ENCODE results near the gene ATG7.
"Not testable (repeated sequence)": the region's sequence is repeated elsewhere in the genome, so short reads cannot be mapped to it uniquely, and the experiment has no call there.

Gene ATG7

GRCh38 chr3:11245276-11245675 lies 26.9 kb upstream of the ATG7 start:
- Mint-ChIP-seq H3K9me3 (no peaks in the 10 kb centered on the region), H3K4me3 (no peak overlapping the region), H3K27ac (no peak overlapping the region), H3K27me3 (peaks cover 2 to 4% of the 10 kb centered on the region in 2 donors), H3K4me1 (peaks cover 4 to 6% of the 10 kb centered on the region in 2 donors), H3K36me3 (peaks cover 2 to 3% of the 10 kb centered on the region in 2 donors)
- ATAC-seq (replicated peaks) (no peak), DNase-seq (no peak)

- no peaks in the 10 kb centered on the region for H3K36me3 Mint-ChIP-seq
- DNase-seq (no peak), ATAC-seq (replicated peaks) (no peak)
- no peaks in the 10 kb centered on the region for H3K9me3 Mint-ChIP-seq
- peaks cover 4 to 9% of the 10 kb centered on the region in 2 donors for H3K27me3 Mint-ChIP-seq
- H3K27ac Mint-ChIP-seq: no peak overlapping the region
- no peak overlapping the region for H3K4me3 Mint-ChIP-seq
- H3K4me1 Mint-ChIP-seq: no peaks in the 10 kb centered on the region
Observed at GRCh38 chr3:11245827-11246662, 26.2 kb upstream of the ATG7 start.

GRCh38 chr3:11246663-11246970 lies 25.6 kb upstream of the ATG7 start:
- H3K4me1 Mint-ChIP-seq: no peaks in the 10 kb centered on the region
- ATAC-seq (replicated peaks) (no peak), DNase-seq (no peak)
- peaks cover 4 to 11% of the 10 kb centered on the region in 2 donors for H3K27me3 Mint-ChIP-seq
- H3K27ac Mint-ChIP-seq: no peak overlapping the region
- H3K4me3 Mint-ChIP-seq: no peak overlapping the region
- no peaks in the 10 kb centered on the region for H3K9me3 Mint-ChIP-seq
- no peaks in the 10 kb centered on the region for H3K36me3 Mint-ChIP-seq

GRCh38 chr3:11247362-11247761 lies 24.8 kb upstream of the ATG7 start:
- no peaks in the 10 kb centered on the region for H3K4me1 Mint-ChIP-seq
- no peak overlapping the region for H3K27ac Mint-ChIP-seq
- H3K27me3 Mint-ChIP-seq: peaks cover 8 to 11% of the 10 kb centered on the region in 2 donors
- ATAC-seq (replicated peaks): no peak
- no peak for DNase-seq
- H3K36me3 Mint-ChIP-seq: no peaks in the 10 kb centered on the region
- H3K4me3 Mint-ChIP-seq: no peak overlapping the region
- H3K9me3 Mint-ChIP-seq: no peaks in the 10 kb centered on the region

- no peaks in the 10 kb centered on the region for H3K4me1 Mint-ChIP-seq
- no peaks in the 10 kb centered on the region for H3K36me3 Mint-ChIP-seq
- DNase-seq (no peak), ATAC-seq (replicated peaks) (no peak)
- H3K4me3 Mint-ChIP-seq: no peak overlapping the region
- H3K27me3 Mint-ChIP-seq: peaks cover 14 to 21% of the 10 kb centered on the region in 2 donors
- H3K27ac Mint-ChIP-seq: no peak overlapping the region
- no peaks in the 10 kb centered on the region for H3K9me3 Mint-ChIP-seq
Observed at GRCh38 chr3:11248596-11248995, 23.6 kb upstream of the ATG7 start.

- no peak overlapping the region for H3K27ac Mint-ChIP-seq
- ATAC-seq (replicated peaks) (no peak), DNase-seq (no peak)
Observed at GRCh38 chr3:11250902-11251806, 21.0 kb upstream of the ATG7 start.

GRCh38 chr3:11251807-11252176 lies 20.4 kb upstream of the ATG7 start:
- H3K4me3 Mint-ChIP-seq: no peak overlapping the region
- ATAC-seq (replicated peaks) (no peak), DNase-seq (no peak)
- H3K36me3 Mint-ChIP-seq: no peaks in the 10 kb centered on the region
- no peaks in the 10 kb centered on the region for H3K9me3 Mint-ChIP-seq
- peaks cover 26 to 43% of the 10 kb centered on the region in 2 donors for H3K27me3 Mint-ChIP-seq
- no peak overlapping the region for H3K27ac Mint-ChIP-seq
- no peaks in the 10 kb centered on the region for H3K4me1 Mint-ChIP-seq

More at GRCh38 chr3:11250902-11251806, 21.0 kb upstream of the ATG7 start:
- Mint-ChIP-seq H3K36me3 (no peaks in the 10 kb centered on the region), H3K9me3 (no peaks in the 10 kb centered on the region), H3K27me3 (peaks cover 25 to 42% of the 10 kb centered on the region in 2 donors), H3K4me3 (no peak overlapping the region), H3K4me1 (no peaks in the 10 kb centered on the region)

- Mint-ChIP-seq H3K4me3 (no peak overlapping the region), H3K36me3 (no peaks in the 10 kb centered on the region), H3K27me3 (peaks cover 34 to 53% of the 10 kb centered on the region in 2 donors), H3K27ac (no peak overlapping the region), H3K9me3 (no peaks in the 10 kb centered on the region), H3K4me1 (no peaks in the 10 kb centered on the region)
- no peak for ATAC-seq (replicated peaks)
- no peak for DNase-seq
Observed at GRCh38 chr3:11254876-11255275, 17.3 kb upstream of the ATG7 start.

- not testable (repeated sequence) for H3K9me3 Mint-ChIP-seq; H3K27ac Mint-ChIP-seq; H3K4me1 Mint-ChIP-seq; H3K4me3 Mint-ChIP-seq; DNase-seq; ATAC-seq (replicated peaks); H3K36me3 Mint-ChIP-seq
- peaks cover 37 to 50% of the 10 kb centered on the region in 2 donors for H3K27me3 Mint-ChIP-seq
Observed at GRCh38 chr3:11255537-11255936, 16.7 kb upstream of the ATG7 start.

- no peaks in the 10 kb centered on the region for H3K4me1 Mint-ChIP-seq
- no peak overlapping the region for H3K4me3 Mint-ChIP-seq
- H3K36me3 Mint-ChIP-seq: no peaks in the 10 kb centered on the region
- no peak overlapping the region for H3K27ac Mint-ChIP-seq
- ATAC-seq (replicated peaks): no peak
- DNase-seq: no peak
- no peaks in the 10 kb centered on the region for H3K9me3 Mint-ChIP-seq
- peaks cover 29 to 49% of the 10 kb centered on the region in 2 donors for H3K27me3 Mint-ChIP-seq
Observed at GRCh38 chr3:11258958-11259357, 13.2 kb upstream of the ATG7 start.

- no peaks in the 10 kb centered on the region for H3K4me1 Mint-ChIP-seq
- no peaks in the 10 kb centered on the region for H3K9me3 Mint-ChIP-seq
- DNase-seq (no peak), ATAC-seq (replicated peaks) (no peak)
- no peaks in the 10 kb centered on the region for H3K36me3 Mint-ChIP-seq
- H3K4me3 Mint-ChIP-seq: no peak overlapping the region
- H3K27me3 Mint-ChIP-seq: peaks cover 26 to 49% of the 10 kb centered on the region in 2 donors
- H3K27ac Mint-ChIP-seq: no peak overlapping the region
Observed at GRCh38 chr3:11260460-11260859, 11.7 kb upstream of the ATG7 start.

GRCh38 chr3:11269007-11269406 lies 3.2 kb upstream of the ATG7 start:
- Mint-ChIP-seq H3K4me1 (peaks cover 11 to 18% of the 10 kb centered on the region in 2 donors), H3K9me3 (no peaks in the 10 kb centered on the region), H3K27me3 (peaks cover 9 to 25% of the 10 kb centered on the region in 2 donors), H3K27ac (no peak overlapping the region), H3K4me3 (no peak overlapping the region), H3K36me3 (peaks cover 3 to 5% of the 10 kb centered on the region in 2 donors)
- DNase-seq (no peak), ATAC-seq (replicated peaks) (no peak)

GRCh38 chr3:11272906-11273574 lies 843 bp downstream of the ATG7 start:
- Mint-ChIP-seq H3K27ac (peak overlapping the region; percentile 99), H3K36me3 (peaks cover 34 to 35% of the 10 kb centered on the region in 2 donors), H3K4me3 (peak overlapping the region; percentile 92 to 95), H3K27me3 (no peaks in the 10 kb centered on the region), H3K9me3 (peaks cover 7 to 8% of the 10 kb centered on the region in 2 donors), H3K4me1 (peaks cover 19 to 47% of the 10 kb centered on the region in 2 donors)
- DNase-seq (no peak), ATAC-seq (replicated peaks) (no peak)

- DNase-seq (no peak), ATAC-seq (replicated peaks) (no peak)
- peaks cover 22 to 47% of the 10 kb centered on the region in 2 donors for H3K4me1 Mint-ChIP-seq
- no peak overlapping the region for H3K27ac Mint-ChIP-seq
- H3K36me3 Mint-ChIP-seq: peaks cover 38 to 40% of the 10 kb centered on the region in 2 donors
- H3K9me3 Mint-ChIP-seq: peaks cover 7 to 8% of the 10 kb centered on the region in 2 donors
- H3K27me3 Mint-ChIP-seq: no peaks in the 10 kb centered on the region
- H3K4me3 Mint-ChIP-seq: peak overlapping the region; percentile 2 to 95
Observed at GRCh38 chr3:11273891-11274291, 1.7 kb downstream of the ATG7 start.
